NCI-H2029 (cell line): ENCODE data around the gene RPL37.
"Not testable (repeated sequence)": the region's sequence is repeated elsewhere in the genome, so short reads cannot be mapped to it uniquely, and the experiment has no call there.

Experiments
- DNase-seq: peaks from one replicate; lab custom pipeline; 2025; lab: John Stamatoyannopoulos, UW

Gene RPL37

DNA sequence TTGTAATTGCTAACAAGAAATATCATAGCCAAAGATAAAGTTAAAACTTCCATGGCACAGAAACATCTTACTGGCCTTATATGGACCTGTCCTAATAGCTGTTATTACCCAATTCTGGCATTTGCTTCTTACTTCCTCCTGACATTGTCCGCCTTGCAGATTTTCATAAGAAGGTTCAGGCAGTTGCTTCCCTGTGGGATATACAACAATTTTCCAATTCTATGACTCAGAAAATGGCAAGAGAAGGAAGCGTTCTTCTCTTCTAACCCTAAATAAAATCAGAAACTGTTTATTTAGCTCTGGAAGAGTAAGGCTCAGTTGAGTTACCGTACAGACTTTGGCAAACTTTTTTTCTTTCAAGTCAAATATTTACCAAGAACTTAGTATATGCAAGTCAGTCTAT is 38.5 kb downstream of the RPL37 start:
- no peak for DNase-seq

DNA sequence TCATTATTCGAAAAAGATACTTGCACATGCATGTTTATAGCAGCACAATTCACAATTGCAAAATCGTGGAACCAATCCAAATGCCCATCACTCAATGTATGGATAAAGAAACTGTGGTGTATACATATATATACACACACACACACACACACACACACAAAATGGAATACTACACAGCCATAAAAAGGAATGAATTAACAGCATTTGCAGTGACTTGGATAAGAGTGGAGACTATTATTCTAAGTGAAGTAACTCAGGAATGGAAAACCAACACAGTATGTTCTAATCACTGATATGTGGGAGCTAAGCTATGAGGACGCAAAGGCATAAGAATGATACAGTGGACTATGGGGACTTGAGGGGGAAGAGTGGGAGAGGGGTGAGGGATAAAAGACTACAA is 40.1 kb downstream of the RPL37 start:
- DNase-seq, result not testable (repeated sequence)

GRCh38 chr5:40794340-40794739 is 40.7 kb downstream of the RPL37 start:
- not testable (repeated sequence) for DNase-seq

GRCh38 chr5:40792691-40793090 is 42.3 kb downstream of the RPL37 start:
- not testable (repeated sequence) for DNase-seq

GRCh38 chr5:40791715-40792139 is 43.3 kb downstream of the RPL37 start:
- no peak for DNase-seq

GRCh38 chr5:40790947-40791593 is 44.0 kb downstream of the RPL37 start:
- no peak for DNase-seq

GRCh38 chr5:40788941-40789340 is 46.1 kb downstream of the RPL37 start:
- not testable (repeated sequence) for DNase-seq

DNA sequence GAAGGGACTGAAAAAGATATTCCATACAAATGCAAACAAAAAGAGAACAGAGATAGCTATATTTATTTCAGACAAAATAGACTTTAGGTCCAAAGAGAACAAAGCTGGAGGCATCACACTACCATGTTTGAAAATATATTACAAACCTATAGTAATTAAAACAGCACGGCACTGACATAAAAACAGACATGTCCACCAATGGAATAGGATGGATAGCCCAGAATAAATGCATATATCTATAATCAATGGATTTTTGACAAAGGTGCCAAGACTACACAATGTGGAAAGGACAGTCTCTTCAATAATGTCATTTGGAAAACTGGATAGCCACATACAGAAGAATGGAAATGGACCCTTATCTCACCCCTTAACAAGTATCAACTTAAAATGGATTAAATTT is 47.0 kb downstream of the RPL37 start:
- no peak for DNase-seq

- DNase-seq, result not testable (repeated sequence)
These were observed 48.4 kb downstream of the RPL37 start for GRCh38 chr5:40786664-40787063.

- no peak for DNase-seq
These were observed 50.1 kb downstream of the RPL37 start for GRCh38 chr5:40784916-40785315.

DNA sequence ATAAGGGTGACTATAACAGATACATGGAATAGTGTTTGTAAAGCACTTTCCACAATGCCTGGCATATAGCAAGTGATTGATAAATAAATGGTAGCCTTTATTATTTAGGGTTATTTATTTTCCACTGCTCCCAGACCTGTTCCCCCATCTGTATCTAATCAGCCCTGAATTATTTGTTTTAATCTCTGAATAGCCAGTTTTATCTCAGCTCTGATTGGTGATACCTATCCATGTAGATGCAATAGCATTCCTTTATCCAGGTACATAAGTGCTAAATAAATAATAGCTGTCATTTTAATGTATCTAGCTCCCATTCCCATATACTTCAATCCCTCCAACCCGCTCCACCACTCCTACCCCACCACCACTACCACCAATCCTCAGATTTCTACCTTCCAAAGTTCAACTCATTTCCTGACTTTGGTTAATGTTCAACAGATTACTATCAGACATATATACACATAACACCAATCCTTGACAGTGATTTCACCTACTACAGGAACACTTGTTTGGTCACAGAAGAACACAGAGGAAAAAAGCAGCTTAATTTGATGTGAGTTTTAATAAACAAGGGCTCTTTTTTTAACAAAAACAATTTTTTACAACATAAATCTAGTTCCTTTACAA is 50.9 kb downstream of the RPL37 start:
- no peak for DNase-seq

GRCh38 chr5:40781843-40782409 is 53.1 kb downstream of the RPL37 start:
- DNase-seq, result no peak

- DNase-seq, result no peak
These were observed 54.2 kb downstream of the RPL37 start for GRCh38 chr5:40780858-40781257.

DNA sequence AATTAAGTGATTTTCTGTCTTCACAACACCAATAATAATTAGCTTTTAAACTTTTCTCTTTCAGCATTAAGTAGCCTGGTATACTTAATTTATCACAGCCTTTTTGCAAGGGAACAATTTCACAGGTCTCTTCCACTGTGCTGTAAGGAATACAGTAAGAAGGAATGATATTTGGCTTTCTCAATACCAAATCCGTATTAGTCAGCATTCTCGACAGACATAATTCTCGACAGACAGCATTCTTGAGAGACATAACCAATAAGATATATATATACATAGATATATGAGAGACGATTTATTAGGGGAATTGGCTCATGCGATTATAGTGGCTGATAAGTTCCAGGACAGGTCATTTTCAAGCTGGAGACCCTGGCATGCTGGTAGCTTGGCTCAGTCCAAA is 54.8 kb downstream of the RPL37 start:
- no peak for DNase-seq

DNA sequence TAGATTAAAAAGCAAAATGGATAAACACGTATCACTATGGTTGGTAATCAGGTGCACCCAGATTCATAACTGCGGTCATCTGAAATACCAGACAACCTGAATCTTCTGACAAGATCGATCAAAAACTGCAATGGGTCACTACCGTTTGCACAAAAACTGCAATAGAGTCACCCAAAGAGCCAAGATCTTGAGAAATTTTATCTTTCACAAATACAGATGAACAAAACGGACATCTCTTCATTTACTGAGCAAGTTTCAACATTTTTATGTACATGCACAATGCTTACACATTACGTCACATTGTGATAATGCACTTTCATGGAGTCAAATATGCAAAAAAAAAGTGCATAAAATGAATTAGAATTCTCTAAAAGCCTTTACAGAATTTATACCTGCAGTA is 55.5 kb downstream of the RPL37 start:
- no peak for DNase-seq

GRCh38 chr5:40778133-40778532 is 56.9 kb downstream of the RPL37 start:
- DNase-seq, result no peak

GRCh38 chr5:40776658-40776977 is 58.4 kb downstream of the RPL37 start:
- no peak for DNase-seq

- no peak for DNase-seq
These were observed 59.0 kb downstream of the RPL37 start for GRCh38 chr5:40775846-40776657.
